NCI-H345 treated with DMSO at 0.1 percent for 48 hours (cell line): ENCODE results near the gene SPNS2.
"Not testable (repeated sequence)": the region's sequence is repeated elsewhere in the genome, so short reads cannot be mapped to it uniquely, and the experiment has no call there.

ENCODE experiments used
- DNase-seq: peaks from one replicate; lab custom pipeline; 2025; ENCODE audit not compliant: unreplicated experiment; lab: John Stamatoyannopoulos, UW

The SPNS2 gene

GRCh38 chr17:4562015-4562969 is 63.6 kb downstream of the SPNS2 start:
- DNase-seq: no peak

DNA sequence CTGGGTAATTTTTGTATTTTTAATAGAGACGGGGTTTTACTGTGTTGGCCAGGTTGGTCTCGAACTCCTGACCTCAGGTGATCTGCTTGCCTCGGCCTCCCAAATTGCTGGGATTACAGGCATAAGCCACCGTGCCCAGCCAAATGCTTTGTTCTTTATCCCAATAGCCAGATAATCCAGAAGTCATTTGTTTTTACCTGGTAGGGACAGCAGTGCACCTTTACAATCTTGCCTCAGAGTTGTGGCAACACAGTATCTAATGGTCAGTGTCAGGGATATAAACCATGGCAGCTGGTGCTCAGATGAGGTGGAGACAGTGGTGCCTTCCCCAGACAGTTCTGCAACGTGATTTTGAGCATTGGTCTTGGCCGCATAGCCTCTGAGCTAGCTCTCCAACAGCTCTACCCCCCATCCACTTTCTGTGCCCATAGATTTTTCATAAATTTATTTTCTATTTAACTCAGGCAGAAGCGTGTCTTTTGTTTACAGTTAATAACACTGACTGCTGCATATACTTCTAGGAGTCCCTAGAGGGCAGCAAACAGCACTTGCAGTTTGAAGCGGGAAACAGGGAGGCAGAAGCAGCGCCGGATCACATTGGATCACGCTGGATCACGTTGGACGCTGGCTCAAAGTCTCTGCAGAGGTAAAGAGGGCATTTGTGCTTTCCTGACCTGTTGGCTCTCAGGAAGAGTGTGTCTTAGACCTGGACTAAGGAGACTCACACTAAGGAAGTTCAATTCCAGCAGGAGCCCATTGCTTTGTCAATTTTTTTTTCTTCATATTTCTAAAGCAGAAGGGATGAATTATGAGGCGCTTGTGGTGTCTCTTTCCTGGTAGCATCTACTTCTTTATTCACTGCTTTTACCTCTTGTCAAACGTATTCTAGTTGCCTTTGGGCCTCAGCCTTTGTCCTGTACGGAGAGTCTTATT is 66.8 kb downstream of the SPNS2 start:
- DNase-seq: peak; percentile 61

GRCh38 chr17:4566785-4567184 is 68.1 kb downstream of the SPNS2 start:
- DNase-seq: peak; percentile 11

DNA sequence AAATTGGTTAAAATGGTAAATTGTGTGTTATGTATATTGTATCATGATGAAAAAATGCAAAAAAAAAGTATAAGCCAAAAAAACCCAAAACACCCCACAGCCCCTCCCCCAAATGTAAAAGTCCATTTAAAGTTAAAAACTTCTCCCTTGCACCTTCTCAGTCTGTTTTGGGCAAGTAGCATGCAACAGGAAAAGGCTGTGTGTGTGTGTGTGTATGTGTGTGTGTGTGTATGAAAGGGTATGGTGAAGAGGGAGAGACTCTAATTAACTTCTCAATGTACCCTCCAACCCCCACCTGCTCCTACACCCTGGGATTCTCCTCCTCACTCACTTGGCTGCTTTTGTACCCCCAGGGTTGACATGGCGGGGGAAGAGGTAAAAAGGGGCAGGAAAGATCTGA is 70.9 kb downstream of the SPNS2 start:
- no peak for DNase-seq

GRCh38 chr17:4572131-4572530 is 73.5 kb downstream of the SPNS2 start:
- no peak for DNase-seq

DNA sequence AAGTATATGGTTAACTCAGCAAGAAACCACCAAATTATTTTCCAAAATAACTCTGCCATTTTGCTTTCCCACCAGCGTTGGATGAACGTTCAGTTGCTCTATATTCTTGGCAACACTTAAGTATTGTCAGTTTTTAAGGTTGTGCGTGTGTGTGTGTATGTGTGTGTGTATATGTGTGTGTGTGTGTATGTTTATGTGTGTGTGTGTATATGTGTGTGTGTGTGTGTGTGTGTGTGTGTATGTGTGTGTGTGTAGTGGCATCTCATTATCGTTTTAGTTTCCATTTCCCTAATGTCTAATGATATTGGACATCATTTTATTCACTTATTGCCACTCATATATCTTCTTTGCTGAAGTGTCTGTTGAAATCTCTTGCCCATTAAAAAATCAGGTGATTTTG is 74.4 kb downstream of the SPNS2 start:
- DNase-seq: no peak

- DNase-seq: no peak
These were observed 75.0 kb downstream of the SPNS2 start for GRCh38 chr17:4573669-4574068.

DNA sequence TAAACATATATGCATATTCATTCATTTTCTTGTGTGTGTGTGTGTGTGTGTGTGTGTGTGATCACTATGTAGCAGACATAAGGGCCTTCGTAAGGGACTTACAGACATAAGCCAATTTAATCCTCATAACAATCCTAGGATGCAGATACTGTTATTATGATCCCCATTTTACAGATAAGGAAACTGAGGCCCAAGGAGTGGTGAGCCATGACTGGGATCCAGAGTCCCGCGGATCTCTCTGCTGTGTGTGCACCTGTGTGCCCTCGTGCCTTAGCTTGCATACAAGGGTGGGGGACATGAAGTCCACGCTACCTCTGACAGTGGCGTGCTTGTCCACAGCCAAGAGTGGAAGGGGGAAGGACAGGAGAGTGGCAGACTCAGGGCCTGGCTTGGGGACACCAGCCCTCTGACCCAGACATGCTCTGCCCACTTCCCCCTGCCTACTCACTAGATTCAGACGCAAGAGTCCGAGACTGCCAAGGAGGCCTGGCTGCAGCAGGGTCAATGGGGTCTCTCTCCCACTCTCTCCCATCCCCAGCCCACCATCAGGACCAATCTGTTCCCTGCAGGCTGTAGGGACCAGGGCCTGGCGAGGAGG is 75.9 kb downstream of the SPNS2 start:
- no peak for DNase-seq

DNA sequence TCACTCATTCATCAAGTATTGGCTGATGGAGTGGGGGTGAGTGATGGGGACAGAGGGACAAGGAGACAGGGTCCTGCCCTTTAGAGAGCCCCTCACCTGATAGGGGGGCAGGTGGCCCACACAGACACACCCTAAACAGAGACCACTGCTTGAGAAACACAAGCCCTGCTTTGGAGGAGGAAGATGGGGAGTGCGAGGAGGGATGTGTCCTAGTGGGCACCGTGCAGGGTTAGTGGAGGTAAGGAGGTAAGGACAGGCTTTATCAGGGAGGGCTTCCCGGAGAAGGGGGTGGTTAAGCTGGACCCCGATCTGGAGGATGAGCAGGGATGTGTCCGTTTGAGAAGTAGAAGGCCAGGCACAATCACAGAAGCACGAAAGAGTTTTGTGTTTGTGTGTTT is 77.5 kb downstream of the SPNS2 start:
- DNase-seq: no peak

DNA sequence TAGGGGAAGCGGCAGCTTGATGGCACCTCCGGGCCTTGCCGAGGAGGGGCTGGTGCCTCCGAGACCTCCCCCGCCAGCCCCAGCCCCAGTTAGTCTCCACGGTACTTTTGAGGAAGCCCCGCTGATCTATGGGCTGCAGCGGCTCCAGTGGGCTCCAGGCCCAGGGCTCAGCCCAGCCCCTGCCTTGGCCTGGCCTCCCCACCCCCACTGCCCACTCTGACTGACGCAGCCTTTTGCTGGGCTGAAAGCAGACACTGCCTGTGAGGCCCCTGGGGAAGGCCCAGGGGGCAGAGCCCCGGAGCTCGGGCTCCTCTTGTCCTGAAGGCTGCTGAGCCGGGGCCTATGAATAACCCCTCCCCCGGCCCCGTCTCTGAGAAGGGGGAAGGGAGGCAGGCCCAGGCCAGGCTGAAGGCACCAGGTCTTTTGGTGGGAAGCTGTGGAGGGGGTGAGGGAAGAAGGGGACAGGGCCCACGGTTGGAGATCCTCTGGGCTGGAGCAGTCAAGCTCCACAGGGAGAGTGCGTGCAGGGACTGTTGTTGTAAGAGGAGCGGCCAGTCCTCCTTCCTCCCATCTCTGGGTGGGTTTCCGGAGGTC is 78.1 kb downstream of the SPNS2 start:
- no peak for DNase-seq

DNA sequence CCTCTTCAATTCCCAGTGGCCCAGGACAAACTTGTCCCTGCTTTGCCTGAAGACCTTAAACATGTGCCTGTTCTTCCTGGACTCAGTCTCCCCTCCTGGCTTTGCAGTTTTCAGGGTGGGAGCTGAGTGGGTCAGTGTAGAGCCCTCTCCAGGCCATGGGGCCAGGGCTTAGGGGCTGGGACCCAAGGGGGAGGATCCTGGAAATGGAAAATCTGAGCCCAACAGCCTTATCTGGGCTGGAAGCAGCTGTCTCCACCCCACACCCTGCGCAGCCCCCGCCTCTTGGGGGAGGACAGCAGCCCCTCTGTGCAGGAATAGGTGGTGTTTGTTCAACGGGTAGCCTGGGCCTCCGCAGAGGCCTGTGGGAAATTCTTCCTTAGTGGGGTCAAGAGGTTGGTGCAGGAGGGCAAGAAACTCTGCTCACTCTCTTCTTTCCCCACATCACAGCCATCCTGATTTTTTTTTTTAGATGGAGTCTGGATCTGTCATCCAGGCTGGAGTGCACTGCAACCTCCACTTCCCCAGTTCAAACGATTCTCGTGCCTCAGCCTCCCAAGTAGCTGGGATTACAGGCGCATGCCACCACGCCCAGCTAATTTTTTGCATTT is 78.8 kb downstream of the SPNS2 start:
- no peak for DNase-seq

DNA sequence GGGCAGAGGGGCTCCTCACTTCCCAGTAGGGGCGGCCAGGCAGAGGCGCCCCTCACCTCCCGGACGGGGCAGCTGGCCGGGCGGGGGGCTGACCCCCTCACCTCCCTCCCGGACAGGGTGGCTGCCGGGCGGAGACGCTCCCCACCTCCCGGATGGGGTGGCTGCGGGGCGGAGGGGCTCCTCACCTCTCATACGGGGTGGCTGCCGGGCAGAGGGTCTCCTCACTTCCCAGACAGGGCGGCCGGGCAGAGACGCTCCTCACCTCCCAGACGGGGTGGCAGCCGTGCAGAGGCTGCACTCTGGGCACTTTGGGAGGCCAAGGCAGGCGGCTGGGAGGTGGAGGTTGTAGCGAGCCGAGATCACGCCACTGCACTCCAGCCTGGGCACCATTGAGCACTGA is 79.7 kb downstream of the SPNS2 start:
- DNase-seq: not testable (repeated sequence)

DNA sequence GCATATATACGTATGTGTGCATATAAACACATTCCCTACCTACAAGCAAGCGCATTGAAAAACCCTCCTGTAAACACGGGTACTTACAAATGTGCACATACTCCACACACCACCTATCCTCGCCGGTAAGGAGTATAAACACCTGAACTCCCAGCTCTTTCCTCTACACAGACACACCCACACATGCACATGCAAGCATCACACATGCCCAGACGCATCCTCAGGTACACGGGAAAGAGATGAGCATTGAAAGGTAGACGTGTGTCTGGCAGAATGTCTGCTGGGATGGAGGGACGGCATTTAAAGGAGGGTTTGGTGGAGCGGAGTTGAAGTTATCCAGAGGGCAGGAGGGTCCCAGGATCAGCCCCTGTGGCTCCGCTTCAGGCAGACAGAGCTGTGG is 81.0 kb downstream of the SPNS2 start:
- DNase-seq: no peak

- DNase-seq: no peak
These were observed 81.6 kb downstream of the SPNS2 start for GRCh38 chr17:4580291-4580690.

DNA sequence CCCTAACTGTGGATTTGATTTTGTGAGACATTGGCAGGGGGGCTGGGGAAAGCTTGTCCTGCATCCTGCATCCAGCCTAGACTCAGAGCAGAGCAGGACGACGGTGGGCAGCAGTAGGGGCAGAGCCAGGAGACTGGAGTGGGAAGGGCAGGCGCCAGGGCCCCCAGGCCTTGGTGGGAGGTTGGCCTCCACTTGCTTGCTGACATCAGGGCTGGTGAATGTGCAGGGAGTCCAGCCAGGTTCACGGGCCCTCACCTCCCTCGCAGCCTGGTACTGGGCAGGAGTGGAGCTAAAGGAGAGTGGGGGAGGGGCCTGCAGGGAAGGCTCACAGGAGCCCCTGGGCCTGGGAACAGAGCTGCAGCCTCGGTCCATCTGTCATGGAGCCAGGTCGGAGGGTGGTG is 83.4 kb downstream of the SPNS2 start:
- DNase-seq: no peak

GRCh38 chr17:4582691-4583090 is 84.0 kb downstream of the SPNS2 start:
- no peak for DNase-seq

DNA sequence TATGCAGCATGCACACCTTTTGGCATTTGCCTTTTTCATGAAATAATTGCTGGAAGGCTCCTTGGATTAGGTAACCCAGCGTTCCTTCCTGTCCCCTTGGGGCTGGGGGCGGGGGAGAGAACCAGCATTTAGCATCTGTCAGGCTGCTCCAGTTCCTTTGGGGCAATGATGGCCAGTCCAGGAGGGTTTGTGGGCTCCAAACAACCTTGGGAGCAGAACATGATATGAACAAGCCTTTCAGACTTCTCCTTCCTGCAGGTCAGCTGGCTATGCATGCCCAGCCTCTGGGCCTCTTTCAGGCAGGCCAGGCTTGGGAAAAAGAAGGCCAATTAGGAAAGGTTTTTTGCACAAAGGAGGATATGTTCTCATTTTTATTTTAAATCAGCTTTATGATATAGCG is 84.5 kb downstream of the SPNS2 start:
- DNase-seq: no peak

- no peak for DNase-seq
These were observed 85.1 kb downstream of the SPNS2 start for GRCh38 chr17:4583782-4584100.

GRCh38 chr17:4584101-4584916 is 85.6 kb downstream of the SPNS2 start, which contains the start of gene SMTNL2:
Gene SMTNL2 (plus strand): TSS chr17:4584529. CDS start chr17:4584606, 77 bp downstream.
- DNase-seq: no peak
